Measurements from ENCODE around the gene KIAA0040. TPM values are rescaled to one million over a fixed set of nuclear protein-coding genes. Genes with fewer than 3 reads are reported as not detected.
A peak's percentile ranks its signal among the peaks of the same experiment; 100 is the strongest.

KIAA0040 gene
- total RNA-seq, 1 experiment from 2014 or later, result 5.0 TPM

DNA sequence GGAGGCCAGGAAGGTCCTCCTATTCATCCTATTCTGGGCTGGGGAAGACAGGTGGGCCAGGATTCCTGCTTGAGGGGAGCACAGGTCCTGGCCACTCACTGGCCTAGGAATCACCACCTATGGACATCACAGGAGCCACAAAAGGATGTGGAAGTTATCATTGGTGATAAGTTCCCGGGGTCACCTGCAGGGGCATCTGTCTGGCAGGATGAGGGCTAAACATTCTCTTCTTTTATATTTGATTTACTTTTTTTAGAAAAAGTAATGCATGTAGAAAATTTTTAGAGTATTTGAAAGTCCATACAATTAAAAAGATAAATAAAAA lies 33.2 kb upstream of the KIAA0040 start:
- no peak overlapping the region for H2AK5ac ChIP-seq (ENCODE audit: insufficient read length, low read length)
- H4K8ac ChIP-seq (replicated peaks; ENCODE audit: insufficient read length, low read depth, low read length), result no peak overlapping the region
- no peak for DNase-seq
- no peaks in the 10 kb centered on the region for H3K23me2 ChIP-seq (ENCODE audit: insufficient read length, low read depth, low read length, poor library complexity, severe bottlenecking)
- H2BK12ac ChIP-seq (ENCODE audit: insufficient read length, low read depth, low read length), result no peak overlapping the region
- H3K23ac ChIP-seq (ENCODE audit: insufficient read length, low read depth, low read length), result no peak overlapping the region
- H4K91ac ChIP-seq (ENCODE audit: insufficient read length, low read depth, low read length), result no peak overlapping the region
- no peak overlapping the region for H3K4ac ChIP-seq (ENCODE audit: low read depth, low read length)
- no peaks in the 10 kb centered on the region for H3K79me1 ChIP-seq (ENCODE audit: insufficient read depth, low read depth, low read length, poor library complexity, severe bottlenecking)
- H2BK120ac ChIP-seq (ENCODE audit: low read depth, low read length, poor library complexity, severe bottlenecking), result no peak overlapping the region
- H4K5ac ChIP-seq (ENCODE audit: insufficient read length, low read depth, low read length), result no peak overlapping the region
- TF ChIP-seq, protein P1, sequence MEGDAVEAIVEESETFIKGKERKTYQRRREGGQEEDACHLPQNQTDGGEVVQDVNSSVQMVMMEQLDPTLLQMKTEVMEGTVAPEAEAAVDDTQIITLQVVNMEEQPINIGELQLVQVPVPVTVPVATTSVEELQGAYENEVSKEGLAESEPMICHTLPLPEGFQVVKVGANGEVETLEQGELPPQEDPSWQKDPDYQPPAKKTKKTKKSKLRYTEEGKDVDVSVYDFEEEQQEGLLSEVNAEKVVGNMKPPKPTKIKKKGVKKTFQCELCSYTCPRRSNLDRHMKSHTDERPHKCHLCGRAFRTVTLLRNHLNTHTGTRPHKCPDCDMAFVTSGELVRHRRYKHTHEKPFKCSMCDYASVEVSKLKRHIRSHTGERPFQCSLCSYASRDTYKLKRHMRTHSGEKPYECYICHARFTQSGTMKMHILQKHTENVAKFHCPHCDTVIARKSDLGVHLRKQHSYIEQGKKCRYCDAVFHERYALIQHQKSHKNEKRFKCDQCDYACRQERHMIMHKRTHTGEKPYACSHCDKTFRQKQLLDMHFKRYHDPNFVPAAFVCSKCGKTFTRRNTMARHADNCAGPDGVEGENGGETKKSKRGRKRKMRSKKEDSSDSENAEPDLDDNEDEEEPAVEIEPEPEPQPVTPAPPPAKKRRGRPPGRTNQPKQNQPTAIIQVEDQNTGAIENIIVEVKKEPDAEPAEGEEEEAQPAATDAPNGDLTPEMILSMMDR (conservative IDR thresholded peaks at IDR 0.05), result peak; percentile 49; the same call in 2 of the 3 replicates
- no peaks in the 10 kb centered on the region for H4K20me1 ChIP-seq (ENCODE audit: control insufficient read depth, insufficient read depth, insufficient read length)
- H3K14ac ChIP-seq (ENCODE audit: insufficient read depth, low read length), result no peak overlapping the region
- H3K56ac ChIP-seq (ENCODE audit: insufficient read length, low read depth, low read length), result no peak overlapping the region
- H2BK15ac ChIP-seq (ENCODE audit: low read depth, low read length), result no peak overlapping the region
- H3K4me2 ChIP-seq (ENCODE audit: insufficient read depth, insufficient read length, low read length), result no peak overlapping the region
- no peak overlapping the region for H2AFZ ChIP-seq (ENCODE audit: low read length)
- no peak overlapping the region for H3T11ph ChIP-seq (ENCODE audit: low read length)
- peaks cover 4% of the 10 kb centered on the region; the same call in 1 of the 2 replicates for H3K4me1 ChIP-seq (ENCODE audit: insufficient read depth, low read length)
- no CpG with 5 or more reads among the region's 1 CpG for WGBS (ENCODE audit: extremely low coverage, insufficient read length, low lambda C conversion rate)
- no peak overlapping the region for H2BK20ac ChIP-seq (ENCODE audit: low read depth, low read length, poor library complexity, severe bottlenecking)
- no peak overlapping the region for H2BK5ac ChIP-seq (ENCODE audit: insufficient read length, low read length)
- no peaks in the 10 kb centered on the region for H3K9me3 ChIP-seq (ENCODE audit: control insufficient read depth, low read depth, low read length)
- H3K27me3 ChIP-seq (ENCODE audit: insufficient read depth, low read length), result no peaks in the 10 kb centered on the region
- no peak overlapping the region for H3K18ac ChIP-seq (ENCODE audit: insufficient read length, low read depth, low read length)
- H3K9ac ChIP-seq (ENCODE audit: extremely low read depth, insufficient read length, low read length), result no peak overlapping the region
- no peak overlapping the region for H3K4me3 Mint-ChIP-seq
- H3K9me3 Mint-ChIP-seq, result no peaks in the 10 kb centered on the region
- no peaks in the 10 kb centered on the region for H3K27me3 Mint-ChIP-seq (ENCODE audit: low read depth)
- H3K4me1 Mint-ChIP-seq, result peaks cover 20 to 27% of the 10 kb centered on the region in 2 experiments
- no peaks in the 10 kb centered on the region for H3K36me3 Mint-ChIP-seq (ENCODE audit: insufficient read depth in 1 of 3, low read depth in 3 of 3)
- H3K27ac ChIP-seq (ENCODE audit: insufficient read length, low read depth, low read length), result no peak overlapping the region
- no peaks in the 10 kb centered on the region for H3K79me2 ChIP-seq (ENCODE audit: insufficient read depth, low read length)
- no peak overlapping the region for H3K27ac Mint-ChIP-seq

Data from H9 (cell line).